Gastrocnemius medialis (tissue), 4 donors: ENCODE measurements around the gene ZNF804B. TPM values are rescaled to one million over a fixed set of nuclear protein-coding genes. Genes with fewer than 3 reads are reported as not detected.

Experiments
- ATAC-seq, 2 donors: fragments of 150-250 bp; one replicate each; pipeline ENCODE4 v1.9.1; 2016
- DNase-seq, 2 donors: peaks; one replicate each; pipeline ENCODE4 v3.0.0-alpha.2; 2019
- H3K27ac ChIP-seq, 4 donors: fragments of 200-600 bp; sonication (generic); 1 replicate in 1 of 4; 2 replicates in 3 of 4; pipeline ENCODE4 v1.5.1; 2016 to 2018; ENCODE audit warnings: mild to moderate bottlenecking in 2 of 4, moderate library complexity in 1 of 4
- H3K27me3 ChIP-seq, 3 donors: fragments of 200-600 bp; sonication (generic) in 2 of 3; 1 replicate in 1 of 3; 2 replicates in 2 of 3; pipeline versions ENCODE4 v1.5.1 to v1.6.0; 2016 to 2019; ENCODE audit warnings: mild to moderate bottlenecking in 1 of 3, moderate library complexity in 1 of 3
- H3K36me3 ChIP-seq, 2 donors: fragments of 200-600 bp; sonication (generic) in 1 of 2; one replicate each; pipeline ENCODE4 v1.5.1; 2017 to 2018
- H3K4me1 ChIP-seq, 2 donors: fragments of 200-600 bp; sonication (generic) in 1 of 2; one replicate each; pipeline ENCODE4 v1.5.1; 2016 to 2017; ENCODE audit warnings: mild to moderate bottlenecking in 2 of 2
- H3K4me3 ChIP-seq, 4 donors: fragments of 200-600 bp; sonication (generic) in 3 of 4; 1 replicate in 1 of 4; 2 replicates in 3 of 4; pipeline ENCODE4 v1.5.1; 2016 to 2019; ENCODE audit warnings: mild to moderate bottlenecking in 2 of 4
- H3K9me3 ChIP-seq, 3 donors: fragments of 200-600 bp; sonication (generic) in 2 of 3; 1 replicate in 1 of 3; 2 replicates in 2 of 3; pipeline ENCODE4 v1.5.1; 2016 to 2019
- POLR2A ChIP-seq, 2 donors: fragments of 450-650 bp; IDR thresholded peaks; one replicate each; pipeline ENCODE4 v1.6.1; 2017; ENCODE audit warnings: antibody characterized with exemption in 2 of 2, mild to moderate bottlenecking in 2 of 2, moderate library complexity in 2 of 2
- in situ Hi-C, 4 donors: fragments of 200-750 bp; cut with MboI; loops; one replicate each; pipeline versions ENCODE4 v1.15.0 to v1.8.0; 2017; ENCODE audit warnings: low sequenced_read_pairs in 4 of 4
- intact Hi-C: fragments of 100-400 bp; cut with DNase I; formaldehyde crosslinking; loops from one replicate; pipeline ENCODE4 v1.15.1; 2023; ENCODE audit warnings: low total_unique reads
- total RNA-seq, 4 donors: library from RNA; depleted of rRNA; stranded (reverse); fragments of >200 nt; gene quantifications; one replicate each; pipeline versions ENCODE4 v1.1.0 to v1.2.3, GENCODE V29; 2016
- TF ChIP-seq, protein P1 (sequence below), 5 experiments: fragments of 450-650 bp in 3 of 5; fragments of 200-600 bp in 2 of 5; sonication (generic) in 2 of 5; IDR thresholded peaks in 4 of 5; conservative IDR thresholded peaks in 1 of 5; 1 replicate in 4 of 5; 2 replicates in 1 of 5; pipeline ENCODE4 v1.5.1; 2016 to 2019; ENCODE audit warnings: antibody characterized with exemption in 5 of 5, mild to moderate bottlenecking in 3 of 5, moderate library complexity in 3 of 5

The ZNF804B gene
- total RNA-seq, 4 donors from 2014 or later: not detected

DNA sequence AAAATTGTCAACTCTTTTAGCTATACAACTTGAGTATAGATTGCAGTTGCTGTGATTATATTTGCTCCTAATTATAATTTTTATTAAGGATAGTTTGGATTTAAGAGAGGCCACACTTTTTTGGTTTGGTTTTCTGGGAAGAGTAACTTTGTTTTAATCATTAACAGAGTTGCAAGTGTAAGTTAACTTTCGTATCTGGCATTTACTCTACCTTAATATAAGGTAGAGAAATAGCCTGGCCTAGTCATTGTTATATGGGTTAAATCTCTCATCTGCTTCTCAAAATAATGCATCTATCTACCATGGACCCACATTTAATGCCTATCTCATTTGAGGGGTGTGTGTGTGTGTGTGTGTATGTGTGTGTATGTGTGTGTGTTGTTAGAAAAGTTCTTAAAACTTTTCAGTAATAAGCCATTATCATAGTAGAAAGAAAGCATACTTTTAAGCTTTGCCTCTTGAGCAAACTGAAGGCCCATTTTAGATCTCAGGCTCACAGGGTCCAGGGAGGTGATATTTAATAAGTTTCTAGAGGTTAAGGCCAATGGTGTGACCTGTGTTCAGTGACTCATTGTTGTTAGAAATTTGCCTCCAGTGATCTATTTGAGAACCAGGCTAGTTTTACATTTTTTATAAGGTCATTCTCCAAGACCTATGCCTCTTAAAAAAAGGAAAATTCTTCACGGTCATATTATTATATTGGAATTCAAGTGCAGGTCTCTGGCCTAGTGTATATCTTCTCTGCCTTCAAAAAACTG is 47.0 kb downstream of the ZNF804B start:
- ATAC-seq (no peak), DNase-seq (no peak)
- Histone ChIP-seq H3K27ac (no peak overlapping the region), H3K4me3 (no peak overlapping the region), H3K4me1 (no peaks in the 10 kb centered on the region), H3K27me3 (no peaks in the 10 kb centered on the region), H3K9me3 (no peaks in the 10 kb centered on the region), H3K36me3 (no peaks in the 10 kb centered on the region)
- TF ChIP-seq POLR2A (IDR thresholded peaks at IDR 0.05): no peak
- TF ChIP-seq, protein P1, sequence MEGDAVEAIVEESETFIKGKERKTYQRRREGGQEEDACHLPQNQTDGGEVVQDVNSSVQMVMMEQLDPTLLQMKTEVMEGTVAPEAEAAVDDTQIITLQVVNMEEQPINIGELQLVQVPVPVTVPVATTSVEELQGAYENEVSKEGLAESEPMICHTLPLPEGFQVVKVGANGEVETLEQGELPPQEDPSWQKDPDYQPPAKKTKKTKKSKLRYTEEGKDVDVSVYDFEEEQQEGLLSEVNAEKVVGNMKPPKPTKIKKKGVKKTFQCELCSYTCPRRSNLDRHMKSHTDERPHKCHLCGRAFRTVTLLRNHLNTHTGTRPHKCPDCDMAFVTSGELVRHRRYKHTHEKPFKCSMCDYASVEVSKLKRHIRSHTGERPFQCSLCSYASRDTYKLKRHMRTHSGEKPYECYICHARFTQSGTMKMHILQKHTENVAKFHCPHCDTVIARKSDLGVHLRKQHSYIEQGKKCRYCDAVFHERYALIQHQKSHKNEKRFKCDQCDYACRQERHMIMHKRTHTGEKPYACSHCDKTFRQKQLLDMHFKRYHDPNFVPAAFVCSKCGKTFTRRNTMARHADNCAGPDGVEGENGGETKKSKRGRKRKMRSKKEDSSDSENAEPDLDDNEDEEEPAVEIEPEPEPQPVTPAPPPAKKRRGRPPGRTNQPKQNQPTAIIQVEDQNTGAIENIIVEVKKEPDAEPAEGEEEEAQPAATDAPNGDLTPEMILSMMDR (IDR thresholded peaks at IDR 0.05 in 4 of 5, conservative IDR thresholded peaks at IDR 0.05 in 1 of 5): no peak
- intact Hi-C loops: no loop called here
- in situ Hi-C loops: no loop called here

DNA sequence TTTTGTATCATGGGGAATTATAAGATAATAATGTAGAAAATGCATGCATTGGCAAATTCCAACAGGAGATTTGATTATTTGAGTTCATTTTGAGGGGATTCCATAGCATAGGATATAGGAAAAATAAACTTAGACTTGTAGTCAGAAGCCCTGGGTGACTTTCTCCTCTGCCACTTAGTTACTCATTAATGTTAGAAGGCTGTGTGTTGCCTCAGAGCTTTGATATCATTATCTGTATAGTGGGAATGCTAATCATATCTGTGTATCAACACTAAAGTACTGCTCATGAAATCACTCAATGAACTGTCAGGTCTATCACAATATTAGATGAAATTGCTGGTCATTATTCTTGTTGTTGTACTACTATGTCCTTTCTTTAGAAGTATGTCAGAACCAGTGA is 59.1 kb downstream of the ZNF804B start:
- intact Hi-C loops (no loop called here), in situ Hi-C loops (no loop called here)
- Histone ChIP-seq H3K4me3 (no peak overlapping the region), H3K27ac (no peak overlapping the region), H3K36me3 (no peaks in the 10 kb centered on the region), H3K27me3 (no peaks in the 10 kb centered on the region), H3K4me1 (no peaks in the 10 kb centered on the region), H3K9me3 (no peaks in the 10 kb centered on the region)
- DNase-seq (no peak), ATAC-seq (no peak)
- TF ChIP-seq, protein P1 (IDR thresholded peaks at IDR 0.05 in 4 of 5, conservative IDR thresholded peaks at IDR 0.05 in 1 of 5): no peak
- no peak for TF ChIP-seq POLR2A (IDR thresholded peaks at IDR 0.05)

DNA sequence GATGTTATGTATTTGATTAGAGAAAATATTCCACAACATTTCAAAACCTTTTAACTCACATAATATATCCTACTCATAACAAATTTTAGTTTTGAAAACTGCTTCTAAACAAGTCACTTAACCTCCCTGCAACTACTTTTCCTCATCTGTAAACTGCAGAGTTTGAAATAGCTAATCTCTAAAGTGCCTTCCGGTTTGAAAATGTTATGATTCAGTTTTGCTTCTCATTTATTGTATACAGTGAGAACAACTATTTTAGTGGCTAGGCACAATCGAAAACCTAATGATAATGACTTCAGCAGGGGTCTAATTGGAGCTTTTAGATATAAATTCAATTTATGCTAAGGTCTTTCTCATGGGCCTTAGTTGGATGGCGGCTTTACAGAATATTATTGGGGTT is 66.7 kb downstream of the ZNF804B start:
- in situ Hi-C loops: no loop called here
- ATAC-seq (no peak), DNase-seq (no peak)
- no peak for TF ChIP-seq POLR2A (IDR thresholded peaks at IDR 0.05)
- TF ChIP-seq, protein P1 (IDR thresholded peaks at IDR 0.05 in 4 of 5, conservative IDR thresholded peaks at IDR 0.05 in 1 of 5): no peak
- Histone ChIP-seq H3K36me3 (no peaks in the 10 kb centered on the region), H3K4me1 (no peaks in the 10 kb centered on the region), H3K9me3 (no peaks in the 10 kb centered on the region), H3K27me3 (no peaks in the 10 kb centered on the region), H3K4me3 (no peak overlapping the region), H3K27ac (no peak overlapping the region)
- intact Hi-C loops: no loop called here

DNA sequence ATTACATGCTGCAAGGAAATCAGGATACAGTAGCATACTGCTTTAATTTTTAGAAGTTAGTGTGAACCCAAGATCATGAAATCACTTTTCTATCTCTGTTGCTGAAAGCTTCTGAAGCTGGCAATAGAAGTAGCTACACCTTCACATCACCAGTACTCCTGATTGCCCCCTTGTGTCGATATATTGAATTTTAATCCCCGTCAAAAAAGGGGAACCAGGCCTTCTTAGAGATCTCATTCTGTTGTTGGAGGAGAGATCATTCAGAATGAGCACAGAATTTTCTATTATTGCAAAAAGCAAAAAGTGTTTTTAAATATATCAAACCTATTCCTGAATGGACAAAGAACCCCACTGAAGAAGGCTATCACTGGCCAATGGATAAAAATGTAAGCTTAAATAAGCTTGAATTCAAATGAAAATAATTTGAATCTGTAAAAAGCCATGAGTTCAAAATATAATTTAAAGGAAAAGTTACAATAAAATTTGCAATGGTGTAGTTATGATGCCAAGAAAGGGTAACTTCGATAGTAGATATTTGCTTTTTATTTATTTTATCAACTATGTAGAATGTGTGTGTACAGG is 75.7 kb downstream of the ZNF804B start:
- H3K27me3 ChIP-seq: no peaks in the 10 kb centered on the region
- H3K4me1 ChIP-seq: no peaks in the 10 kb centered on the region
- no peak overlapping the region for H3K27ac ChIP-seq
- no peak for DNase-seq
- H3K9me3 ChIP-seq: no peaks in the 10 kb centered on the region
- no peak for ATAC-seq
- in situ Hi-C loops: no loop called here
- no peaks in the 10 kb centered on the region for H3K36me3 ChIP-seq
- H3K4me3 ChIP-seq: no peak overlapping the region
- intact Hi-C loops: no loop called here
- TF ChIP-seq, protein P1 (IDR thresholded peaks at IDR 0.05 in 4 of 5, conservative IDR thresholded peaks at IDR 0.05 in 1 of 5): no peak
- no peak for TF ChIP-seq POLR2A (IDR thresholded peaks at IDR 0.05)
